ENCODE results near the gene UGT2B11.
"Not testable (repeated sequence)": the region's sequence is repeated elsewhere in the genome, so short reads cannot be mapped to it uniquely, and the experiment has no call there.

DNA sequence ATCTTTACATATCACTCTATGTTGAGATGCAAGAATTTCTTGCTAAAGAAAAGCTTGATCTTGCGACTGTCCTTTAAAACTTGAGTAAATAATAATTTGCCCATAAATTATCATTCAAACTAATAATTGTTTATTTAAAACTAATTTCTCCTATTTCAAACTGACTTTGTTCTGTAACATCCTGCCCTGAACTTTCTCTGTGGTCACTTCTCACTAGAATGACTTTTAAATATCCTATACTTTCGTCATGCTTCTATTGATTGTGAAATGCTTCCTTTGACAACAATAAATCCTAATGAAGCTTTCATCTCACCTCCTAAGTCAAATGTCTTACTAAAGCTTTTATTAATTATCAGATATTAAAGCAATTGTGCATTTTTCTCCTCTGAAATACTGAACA, 27.2 kb upstream of the UGT2B11 start:
- TF ChIP-seq, protein P1, sequence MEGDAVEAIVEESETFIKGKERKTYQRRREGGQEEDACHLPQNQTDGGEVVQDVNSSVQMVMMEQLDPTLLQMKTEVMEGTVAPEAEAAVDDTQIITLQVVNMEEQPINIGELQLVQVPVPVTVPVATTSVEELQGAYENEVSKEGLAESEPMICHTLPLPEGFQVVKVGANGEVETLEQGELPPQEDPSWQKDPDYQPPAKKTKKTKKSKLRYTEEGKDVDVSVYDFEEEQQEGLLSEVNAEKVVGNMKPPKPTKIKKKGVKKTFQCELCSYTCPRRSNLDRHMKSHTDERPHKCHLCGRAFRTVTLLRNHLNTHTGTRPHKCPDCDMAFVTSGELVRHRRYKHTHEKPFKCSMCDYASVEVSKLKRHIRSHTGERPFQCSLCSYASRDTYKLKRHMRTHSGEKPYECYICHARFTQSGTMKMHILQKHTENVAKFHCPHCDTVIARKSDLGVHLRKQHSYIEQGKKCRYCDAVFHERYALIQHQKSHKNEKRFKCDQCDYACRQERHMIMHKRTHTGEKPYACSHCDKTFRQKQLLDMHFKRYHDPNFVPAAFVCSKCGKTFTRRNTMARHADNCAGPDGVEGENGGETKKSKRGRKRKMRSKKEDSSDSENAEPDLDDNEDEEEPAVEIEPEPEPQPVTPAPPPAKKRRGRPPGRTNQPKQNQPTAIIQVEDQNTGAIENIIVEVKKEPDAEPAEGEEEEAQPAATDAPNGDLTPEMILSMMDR (IDR thresholded peaks at IDR 0.05; ENCODE audit: low read depth, low read length, poor library complexity, severe bottlenecking): not testable (repeated sequence)
- TF ChIP-seq EZH2phosphoT487 (IDR thresholded peaks at IDR 0.05; ENCODE audit: borderline replicate concordance, low read length): not testable (repeated sequence)
